GM21576 (cell line): Measurements from ENCODE around the gene PTDSS2.
"Not testable (repeated sequence)": the region's sequence is repeated elsewhere in the genome, so short reads cannot be mapped to it uniquely, and the experiment has no call there.

Experiments used
- ATAC-seq: cut with Tn5 transposase; IDR thresholded peaks from one replicate; pipeline ENCODE4 v1.9.1; 2021; ENCODE audit warnings: mild to moderate bottlenecking, moderate library complexity; ENCODE audit not compliant: unreplicated experiment

The PTDSS2 gene

GRCh38 chr11:464316-464715 is 14.2 kb downstream of the PTDSS2 start:
- no peak for ATAC-seq

- ATAC-seq = no peak
Measured at GRCh38 chr11:465896-466530, 15.9 kb downstream of the PTDSS2 start.

- ATAC-seq = no peak
Measured at GRCh38 chr11:468036-468435, 18.0 kb downstream of the PTDSS2 start.

- ATAC-seq = no peak
Measured at GRCh38 chr11:468493-468892, 18.4 kb downstream of the PTDSS2 start.

- not testable (repeated sequence) for ATAC-seq
Measured at GRCh38 chr11:469026-469683, 19.1 kb downstream of the PTDSS2 start.

- ATAC-seq = no peak
Measured at GRCh38 chr11:469684-470560, 19.8 kb downstream of the PTDSS2 start.

- no peak for ATAC-seq
Measured at GRCh38 chr11:471468-472145, 21.5 kb downstream of the PTDSS2 start.

- ATAC-seq = no peak
Measured at GRCh38 chr11:472272-472671, 22.2 kb downstream of the PTDSS2 start.

- no peak for ATAC-seq
Measured at GRCh38 chr11:472816-473215, 22.7 kb downstream of the PTDSS2 start.

- no peak for ATAC-seq
Measured at GRCh38 chr11:473415-473814, 23.3 kb downstream of the PTDSS2 start.

GRCh38 chr11:473962-474785 is 24.1 kb downstream of the PTDSS2 start:
- no peak for ATAC-seq

GRCh38 chr11:474914-475506 is 24.9 kb downstream of the PTDSS2 start:
- ATAC-seq = no peak

GRCh38 chr11:475941-476340 is 25.9 kb downstream of the PTDSS2 start:
- no peak for ATAC-seq

- no peak for ATAC-seq
Measured at GRCh38 chr11:476416-476815, 26.3 kb downstream of the PTDSS2 start.

- no peak for ATAC-seq
Measured at GRCh38 chr11:477052-477715, 27.1 kb downstream of the PTDSS2 start.

GRCh38 chr11:479311-479710 is 29.2 kb downstream of the PTDSS2 start:
- ATAC-seq = no peak

GRCh38 chr11:484616-485015 is 34.5 kb downstream of the PTDSS2 start:
- ATAC-seq = no peak

- no peak for ATAC-seq
Measured at GRCh38 chr11:486189-486588, 36.1 kb downstream of the PTDSS2 start.

GRCh38 chr11:487571-488021 is 37.5 kb downstream of the PTDSS2 start:
- no peak for ATAC-seq
